ENCODE data around the gene WNT3A. TPM values are rescaled to one million over a fixed set of nuclear protein-coding genes. Genes with fewer than 3 reads are reported as not detected.
A peak's percentile ranks its signal among the peaks of the same experiment; 100 is the strongest.
"Not testable (repeated sequence)": the region's sequence is repeated elsewhere in the genome, so short reads cannot be mapped to it uniquely, and the experiment has no call there.

Gene WNT3A
- total RNA-seq, 1 donor from 2014 or later = 0.06 TPM

- DNase-seq (ENCODE audit: low spot score) = no peak
Measured at GRCh38 chr1:228011721-228012311, 5.0 kb downstream of the WNT3A start.

GRCh38 chr1:228012555-228012954 lies 5.8 kb downstream of the WNT3A start:
- DNase-seq (ENCODE audit: low spot score) = no peak

- no peak for DNase-seq (ENCODE audit: low spot score)
Measured at GRCh38 chr1:228013131-228013934, 6.5 kb downstream of the WNT3A start.

- DNase-seq (ENCODE audit: low spot score) = no peak
Measured at GRCh38 chr1:228013935-228014930, 7.4 kb downstream of the WNT3A start.

GRCh38 chr1:228015276-228016180 lies 8.7 kb downstream of the WNT3A start:
- no peak for DNase-seq (ENCODE audit: low spot score)

GRCh38 chr1:228016181-228016510 lies 9.3 kb downstream of the WNT3A start:
- no peak for DNase-seq (ENCODE audit: low spot score)

- DNase-seq (ENCODE audit: low spot score) = no peak
Measured at GRCh38 chr1:228016653-228017355, 10.0 kb downstream of the WNT3A start.

- no peak for DNase-seq (ENCODE audit: low spot score)
Measured at GRCh38 chr1:228017356-228018124, 10.7 kb downstream of the WNT3A start.

- no peak for DNase-seq (ENCODE audit: low spot score)
Measured at GRCh38 chr1:228018125-228018398, 11.3 kb downstream of the WNT3A start.

- no peak for DNase-seq (ENCODE audit: low spot score)
Measured at GRCh38 chr1:228018961-228019721, 12.3 kb downstream of the WNT3A start.

GRCh38 chr1:228019722-228020083 lies 12.9 kb downstream of the WNT3A start:
- not testable (repeated sequence) for DNase-seq (ENCODE audit: low spot score)

GRCh38 chr1:228020686-228021354 lies 14.0 kb downstream of the WNT3A start:
- no peak for DNase-seq (ENCODE audit: low spot score)

GRCh38 chr1:228021355-228022030 lies 14.7 kb downstream of the WNT3A start:
- DNase-seq (ENCODE audit: low spot score) = peak; percentile 68

GRCh38 chr1:228022571-228023293 lies 15.9 kb downstream of the WNT3A start:
- DNase-seq (ENCODE audit: low spot score) = no peak

- DNase-seq (ENCODE audit: low spot score) = no peak
Measured at GRCh38 chr1:228023294-228023639, 16.5 kb downstream of the WNT3A start.

- DNase-seq (ENCODE audit: low spot score) = no peak
Measured at GRCh38 chr1:228029281-228029680, 22.5 kb downstream of the WNT3A start.

- no peak for DNase-seq (ENCODE audit: low spot score)
Measured at GRCh38 chr1:228030451-228031201, 23.8 kb downstream of the WNT3A start.

Measured in mucosa of gallbladder (tissue), 1 donor.